HepG2 (cell line): Measurements from ENCODE around the gene XG. TPM values are rescaled to one million over a fixed set of nuclear protein-coding genes. Genes with fewer than 3 reads are reported as not detected.

ENCODE experiments used
- ATAC-seq: fragments of 200-7000 bp; cut with Tn5 transposase; 3 replicates; pipeline ENCODE4 v1.9.1; 2020; ENCODE audit warnings: mild to moderate bottlenecking, moderate library complexity
- BruUV-seq: library from RNA; stranded (reverse); fragments of 400-500 nt; replicated peaks from 2 replicates; lab custom pipeline; 2021; lab: Mats Ljungman, UMichigan
- CTCF ChIA-PET: fragments of 300-600 bp; formaldehyde crosslinking; extraction: SDS; loops from one replicate; lab custom pipeline; 2021; ENCODE audit warnings: low total read pairs, inconsistent platforms, low intra/inter-chr PET ratio; lab: Yijun Ruan, JAX
- POLR2A ChIA-PET: fragments of 350-600 bp; sonication (Branson Sonifier 250); formaldehyde crosslinking; loops from one replicate; lab custom pipeline; 2020; ENCODE audit warnings: antibody characterized with exemption, inconsistent platforms; lab: Yijun Ruan, JAX
- DNase-seq: peaks from one replicate; pipeline ENCODE4 v3.0.0-alpha.2; 2015; ENCODE audit warnings: low spot score
- FAIRE-seq: peaks from 3 replicates; lab custom pipeline; 2011; peaks lifted over from hg19 to GRCh38; lab: Jason Lieb, UNC
- H2AFZ ChIP-seq: one replicate; pipeline ENCODE4 v1.6.1; 2011; ENCODE audit warnings: low read length, inconsistent platforms
- H3K27ac ChIP-seq: fragments of 300-600 bp; 3 replicates; pipeline ENCODE4 v1.8.0; 2011; ENCODE audit warnings: mixed run types, mild to moderate bottlenecking, mixed read lengths, low read length, inconsistent platforms; ENCODE audit not compliant: insufficient read depth; ENCODE audit errors: extremely low read length
- H3K27me3 ChIP-seq, 2 experiments: fragments of 200-600 bp in 1 of 2; 2 replicates in 1 of 2; 3 replicates in 1 of 2; pipeline versions ENCODE4 v1.6.0 to v1.8.0; 2011; ENCODE audit warnings: low read length in 2 of 2, mild to moderate bottlenecking in 2 of 2, moderate library complexity in 2 of 2, inconsistent platforms in 1 of 2; ENCODE audit not compliant: insufficient read depth in 2 of 2, control insufficient read depth in 1 of 2
- H3K36me3 ChIP-seq, 2 experiments: fragments of 200-600 bp in 1 of 2; replicated peaks in 1 of 2; 2 replicates in 1 of 2; 3 replicates in 1 of 2; pipeline versions ENCODE4 v1.5.1 to v1.8.0; 2011; ENCODE audit warnings: low read length in 2 of 2, inconsistent platforms in 1 of 2; ENCODE audit not compliant: insufficient read depth in 2 of 2, control insufficient read depth in 1 of 2
- H3K4me1 ChIP-seq: 2 replicates; pipeline ENCODE4 v1.5.1; 2012; ENCODE audit warnings: low read length, inconsistent platforms; ENCODE audit not compliant: insufficient read depth
- H3K4me2 ChIP-seq: 2 replicates; pipeline ENCODE4 v1.6.0; 2011; ENCODE audit warnings: low read depth, low read length, inconsistent platforms
- H3K4me3 ChIP-seq, 3 experiments: fragments of 200-600 bp in 1 of 3; sonication (generic), shearing (Covaris generic) in 1 of 3; replicated peaks in 1 of 3; 2 replicates each; pipeline ENCODE4 v1.5.1; 2011 to 2016; ENCODE audit warnings: low read length in 3 of 3, inconsistent platforms in 2 of 3, low read depth in 2 of 3, mild to moderate bottlenecking in 2 of 3, control low read depth in 1 of 3, mixed read lengths in 1 of 3; ENCODE audit not compliant: insufficient read depth in 1 of 3
- H3K79me2 ChIP-seq: one replicate; pipeline ENCODE4 v1.6.1; 2011; ENCODE audit warnings: low read length, inconsistent platforms; ENCODE audit not compliant: insufficient read depth
- H3K9ac ChIP-seq: 2 replicates; pipeline ENCODE4 v1.6.0; 2011; ENCODE audit warnings: mild to moderate bottlenecking, low read depth, low read length, inconsistent platforms; ENCODE audit not compliant: insufficient read depth
- H3K9me3 ChIP-seq: 2 replicates; pipeline ENCODE4 v1.5.1; 2012; ENCODE audit warnings: mild to moderate bottlenecking, low read length
- H4K20me1 ChIP-seq: 2 replicates; pipeline ENCODE4 v1.6.0; 2011; ENCODE audit warnings: inconsistent platforms, mild to moderate bottlenecking, low read length, moderate library complexity; ENCODE audit not compliant: insufficient read depth
- KDM4B ChIP-seq: sonication (generic); formaldehyde crosslinking; IDR thresholded peaks from 2 replicates; pipeline ENCODE4 v1.4.0; 2020; ENCODE audit warnings: missing genetic modification reagents
- RAD21 ChIP-seq: fragments of 450-650 bp; formaldehyde crosslinking; IDR thresholded peaks from 2 replicates; pipeline ENCODE4 v1.5.0; 2020; ENCODE audit warnings: mild to moderate bottlenecking
- STAT5B ChIP-seq: sonication (generic); formaldehyde crosslinking; IDR thresholded peaks from 2 replicates; pipeline ENCODE4 v1.4.0; 2020; ENCODE audit warnings: missing genetic modification reagents
- THAP11 ChIP-seq: IDR thresholded peaks from 2 replicates; pipeline ENCODE4 v1.6.1; 2016; ENCODE audit warnings: missing biosample characterization, missing genetic modification reagents
- ZBTB38 ChIP-seq: sonication (generic); formaldehyde crosslinking; IDR thresholded peaks from 2 replicates; pipeline ENCODE4 v1.5.1; 2020; ENCODE audit warnings: mild to moderate bottlenecking, missing genetic modification reagents
- ZNF234 ChIP-seq: sonication (generic); formaldehyde crosslinking; conservative IDR thresholded peaks from 2 replicates; pipeline ENCODE4 v1.5.1; 2020; ENCODE audit warnings: mild to moderate bottlenecking, missing genetic modification reagents
- ZNF264 ChIP-seq: sonication (generic); formaldehyde crosslinking; IDR thresholded peaks from 2 replicates; pipeline ENCODE4 v1.4.0; 2020; ENCODE audit warnings: missing genetic modification reagents
- ZNF747 ChIP-seq: sonication (generic); formaldehyde crosslinking; IDR thresholded peaks from 2 replicates; pipeline ENCODE4 v1.8.1; 2023; ENCODE audit warnings: missing genetic modification reagents, mild to moderate bottlenecking, borderline replicate concordance
- ZNF83 ChIP-seq: sonication (generic); formaldehyde crosslinking; IDR thresholded peaks from 2 replicates; pipeline ENCODE4 v1.4.0; 2020; ENCODE audit warnings: missing genetic modification reagents, mild to moderate bottlenecking, borderline replicate concordance
- WGBS: methylation state at CpG from one replicate; pipeline ENCODE4 v1.1.6; 2017; ENCODE audit warnings: low lambda C conversion rate; 5-methylcytosine and 5-hydroxymethylcytosine counted together
- in situ Hi-C: cut with HindIII; loops from 2 replicates; pipeline ENCODE4 v1.10.0; 2017; ENCODE audit warnings: low pct_unique_long_range_greater_than_20kb; ENCODE audit not compliant: extremely low pct_ligation_motif_present
- intact Hi-C: fragments of 100-400 bp; cut with micrococcal nuclease; formaldehyde crosslinking; loops from one replicate; pipeline ENCODE4 v1.10.0; 2022; ENCODE audit not compliant: unreplicated experiment
- polyA plus RNA-seq, 8 experiments: library from polyadenylated mRNA; depleted of rRNA in 3 of 8; stranded (reverse) in 7 of 8; unstranded in 1 of 8; fragments of >200 nt; fragmentation: Illumina TruSeq in 4 of 8; extraction: Trizol in 4 of 8; gene quantifications; 2 replicates each; pipeline versions ENCODE4 v1.2.1 to v1.2.3, GENCODE V29; 2011 to 2016; ENCODE audit warnings: low read depth in 4 of 8, missing spikeins in 1 of 8, mixed read lengths in 1 of 8; ENCODE audit not compliant: insufficient read depth in 1 of 8
- total RNA-seq, 5 experiments: library from RNA; depleted of rRNA; stranded (reverse); fragments of >200 nt; fragmentation: Illumina TruSeq; extraction: Trizol; gene quantifications; 2 replicates each; pipeline ENCODE4 v1.2.3, GENCODE V29; 2016; ENCODE audit warnings: low read depth in 1 of 5
- TF ChIP-seq, protein P1 (sequence below): IDR thresholded peaks from 2 replicates; pipeline ENCODE4 v1.6.1; 2016; ENCODE audit warnings: mild to moderate bottlenecking, missing biosample characterization, missing genetic modification reagents
- TF ChIP-seq, protein P2 (sequence below): sonication (generic); formaldehyde crosslinking; IDR thresholded peaks from 2 replicates; pipeline ENCODE4 v1.8.1; 2023; ENCODE audit warnings: mild to moderate bottlenecking, missing genetic modification reagents, borderline replicate concordance
- TF ChIP-seq, protein P3 (sequence below): sonication (generic); formaldehyde crosslinking; IDR thresholded peaks from 2 replicates; pipeline ENCODE4 v1.4.0; 2020; ENCODE audit warnings: missing genetic modification reagents
- TF ChIP-seq, protein P4 (sequence below): sonication (generic); formaldehyde crosslinking; conservative IDR thresholded peaks from 2 replicates; pipeline ENCODE4 v1.8.0; 2022; ENCODE audit warnings: low read depth, missing genetic modification reagents
- TF ChIP-seq, protein P5 (sequence below): IDR thresholded peaks from 2 replicates; pipeline ENCODE4 v1.6.1; 2016; ENCODE audit warnings: low read depth, missing genetic modification reagents, missing compliant biosample characterization

Gene XG
- total and polyA plus RNA-seq, 2 of the 13 experiments (the other 11 are each of a cell fraction or from before 2014, with no cell fraction given), result not detected

DNA sequence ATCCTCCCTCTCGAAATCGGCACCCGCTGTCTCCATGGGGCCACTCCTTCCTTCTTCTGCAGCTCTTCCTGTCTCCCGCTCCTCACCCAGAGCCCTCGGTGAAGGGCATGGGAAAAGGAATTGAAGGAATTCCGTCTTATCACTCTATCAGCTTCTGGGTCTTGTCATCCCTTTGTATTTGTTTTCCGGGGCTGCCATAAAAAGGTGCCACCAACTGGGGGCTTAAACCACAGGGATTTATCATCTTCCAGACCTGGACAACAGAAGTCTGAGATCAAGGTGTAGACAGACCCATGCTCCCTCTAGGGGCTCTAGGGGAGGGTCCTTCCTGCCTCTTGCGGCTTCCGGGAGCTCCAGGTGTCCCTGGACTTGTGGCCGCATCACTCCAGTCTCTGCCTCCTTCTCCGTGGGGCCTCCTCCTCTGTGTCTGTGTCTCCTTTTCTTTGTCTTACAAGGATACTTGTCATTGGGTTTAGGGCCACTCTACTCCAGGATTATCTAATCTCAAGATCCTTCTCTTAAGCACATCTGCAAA, 36.7 kb upstream of the XG start:
- Histone ChIP-seq H3K9me3 (no peaks in the 10 kb centered on the region), H2AFZ (no peak overlapping the region), H3K27me3 (no peaks in the 10 kb centered on the region), H3K27ac (no peak overlapping the region), H3K36me3 (peaks cover 8 to 48% of the 10 kb centered on the region in 2 experiments), H3K4me1 (peaks cover 13% of the 10 kb centered on the region), H4K20me1 (no peaks in the 10 kb centered on the region), H3K4me2 (no peak overlapping the region), H3K79me2 (peaks cover 16% of the 10 kb centered on the region), H3K4me3 (no peak overlapping the region), H3K9ac (no peak overlapping the region)
- ATAC-seq (no peak), FAIRE-seq (no peak), DNase-seq (no peak)
- WGBS, result 98% methylated on average over 11 of the region's 11 CpGs
- POLR2A ChIA-PET, result no interaction called here
- intact Hi-C loops (no loop called here), in situ Hi-C loops (no loop called here)
- CTCF ChIA-PET, result no interaction called here
- no TSS peak for BruUV-seq
- TF ChIP-seq, protein P1, sequence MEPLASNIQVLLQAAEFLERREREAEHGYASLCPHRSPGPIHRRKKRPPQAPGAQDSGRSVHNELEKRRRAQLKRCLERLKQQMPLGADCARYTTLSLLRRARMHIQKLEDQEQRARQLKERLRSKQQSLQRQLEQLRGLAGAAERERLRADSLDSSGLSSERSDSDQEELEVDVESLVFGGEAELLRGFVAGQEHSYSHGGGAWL (CRISPR knock-in tag), result no peak
- TF ChIP-seq, protein P2, sequence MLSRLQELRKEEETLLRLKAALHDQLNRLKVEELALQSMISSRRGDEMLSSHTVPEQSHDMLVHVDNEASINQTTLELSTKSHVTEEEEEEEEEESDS (CRISPR knock-in tag), result no peak
- TF ChIP-seq ZNF234 (no peak), ZNF264 (no peak), ZNF747 (CRISPR knock-in tag) (no peak), ZBTB38 (no peak), RAD21 (CRISPR knock-in tag) (no peak), THAP11 (CRISPR knock-in tag) (no peak), STAT5B (CRISPR knock-in tag) (no peak), ZNF83 (CRISPR knock-in tag) (no peak), KDM4B (no peak)
- TF ChIP-seq, protein P3, sequence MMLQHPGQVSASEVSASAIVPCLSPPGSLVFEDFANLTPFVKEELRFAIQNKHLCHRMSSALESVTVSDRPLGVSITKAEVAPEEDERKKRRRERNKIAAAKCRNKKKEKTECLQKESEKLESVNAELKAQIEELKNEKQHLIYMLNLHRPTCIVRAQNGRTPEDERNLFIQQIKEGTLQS (CRISPR knock-in tag), result no peak
- TF ChIP-seq, protein P4, sequence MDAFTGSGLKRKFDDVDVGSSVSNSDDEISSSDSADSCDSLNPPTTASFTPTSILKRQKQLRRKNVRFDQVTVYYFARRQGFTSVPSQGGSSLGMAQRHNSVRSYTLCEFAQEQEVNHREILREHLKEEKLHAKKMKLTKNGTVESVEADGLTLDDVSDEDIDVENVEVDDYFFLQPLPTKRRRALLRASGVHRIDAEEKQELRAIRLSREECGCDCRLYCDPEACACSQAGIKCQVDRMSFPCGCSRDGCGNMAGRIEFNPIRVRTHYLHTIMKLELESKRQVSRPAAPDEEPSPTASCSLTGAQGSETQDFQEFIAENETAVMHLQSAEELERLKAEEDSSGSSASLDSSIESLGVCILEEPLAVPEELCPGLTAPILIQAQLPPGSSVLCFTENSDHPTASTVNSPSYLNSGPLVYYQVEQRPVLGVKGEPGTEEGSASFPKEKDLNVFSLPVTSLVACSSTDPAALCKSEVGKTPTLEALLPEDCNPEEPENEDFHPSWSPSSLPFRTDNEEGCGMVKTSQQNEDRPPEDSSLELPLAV (CRISPR knock-in tag), result no peak
- TF ChIP-seq, protein P5, sequence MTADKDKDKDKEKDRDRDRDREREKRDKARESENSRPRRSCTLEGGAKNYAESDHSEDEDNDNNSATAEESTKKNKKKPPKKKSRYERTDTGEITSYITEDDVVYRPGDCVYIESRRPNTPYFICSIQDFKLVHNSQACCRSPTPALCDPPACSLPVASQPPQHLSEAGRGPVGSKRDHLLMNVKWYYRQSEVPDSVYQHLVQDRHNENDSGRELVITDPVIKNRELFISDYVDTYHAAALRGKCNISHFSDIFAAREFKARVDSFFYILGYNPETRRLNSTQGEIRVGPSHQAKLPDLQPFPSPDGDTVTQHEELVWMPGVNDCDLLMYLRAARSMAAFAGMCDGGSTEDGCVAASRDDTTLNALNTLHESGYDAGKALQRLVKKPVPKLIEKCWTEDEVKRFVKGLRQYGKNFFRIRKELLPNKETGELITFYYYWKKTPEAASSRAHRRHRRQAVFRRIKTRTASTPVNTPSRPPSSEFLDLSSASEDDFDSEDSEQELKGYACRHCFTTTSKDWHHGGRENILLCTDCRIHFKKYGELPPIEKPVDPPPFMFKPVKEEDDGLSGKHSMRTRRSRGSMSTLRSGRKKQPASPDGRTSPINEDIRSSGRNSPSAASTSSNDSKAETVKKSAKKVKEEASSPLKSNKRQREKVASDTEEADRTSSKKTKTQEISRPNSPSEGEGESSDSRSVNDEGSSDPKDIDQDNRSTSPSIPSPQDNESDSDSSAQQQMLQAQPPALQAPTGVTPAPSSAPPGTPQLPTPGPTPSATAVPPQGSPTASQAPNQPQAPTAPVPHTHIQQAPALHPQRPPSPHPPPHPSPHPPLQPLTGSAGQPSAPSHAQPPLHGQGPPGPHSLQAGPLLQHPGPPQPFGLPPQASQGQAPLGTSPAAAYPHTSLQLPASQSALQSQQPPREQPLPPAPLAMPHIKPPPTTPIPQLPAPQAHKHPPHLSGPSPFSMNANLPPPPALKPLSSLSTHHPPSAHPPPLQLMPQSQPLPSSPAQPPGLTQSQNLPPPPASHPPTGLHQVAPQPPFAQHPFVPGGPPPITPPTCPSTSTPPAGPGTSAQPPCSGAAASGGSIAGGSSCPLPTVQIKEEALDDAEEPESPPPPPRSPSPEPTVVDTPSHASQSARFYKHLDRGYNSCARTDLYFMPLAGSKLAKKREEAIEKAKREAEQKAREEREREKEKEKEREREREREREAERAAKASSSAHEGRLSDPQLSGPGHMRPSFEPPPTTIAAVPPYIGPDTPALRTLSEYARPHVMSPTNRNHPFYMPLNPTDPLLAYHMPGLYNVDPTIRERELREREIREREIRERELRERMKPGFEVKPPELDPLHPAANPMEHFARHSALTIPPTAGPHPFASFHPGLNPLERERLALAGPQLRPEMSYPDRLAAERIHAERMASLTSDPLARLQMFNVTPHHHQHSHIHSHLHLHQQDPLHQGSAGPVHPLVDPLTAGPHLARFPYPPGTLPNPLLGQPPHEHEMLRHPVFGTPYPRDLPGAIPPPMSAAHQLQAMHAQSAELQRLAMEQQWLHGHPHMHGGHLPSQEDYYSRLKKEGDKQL (CRISPR knock-in tag), result no peak
